H1 (cell line): ENCODE measurements around the gene STRA8. TPM values are rescaled to one million over a fixed set of nuclear protein-coding genes. Genes with fewer than 3 reads are reported as not detected.

Experiments
- CHD1 ChIP-seq: IDR thresholded peaks from 2 replicates; pipeline ENCODE4 v1.6.1; 2012; ENCODE audit warnings: low read depth, low read length, improper control_type of control experiment
- CHD7 ChIP-seq: fragments of 300-600 bp; sonication (generic); IDR thresholded peaks from 2 replicates; pipeline ENCODE4 v1.7.1; 2012; ENCODE audit warnings: low read length, moderate library complexity, mild to moderate bottlenecking, inconsistent platforms; ENCODE audit not compliant: insufficient replicate concordance
- E2F6 ChIP-seq: IDR thresholded peaks from 2 replicates; pipeline ENCODE4 v1.6.1; 2012; ENCODE audit warnings: inconsistent platforms
- HDAC6 ChIP-seq: IDR thresholded peaks from one replicate; pipeline ENCODE4 v1.7.1; 2012; ENCODE audit warnings: low read depth, mild to moderate bottlenecking, inconsistent platforms, low read length, moderate library complexity
- RAD21 ChIP-seq, 2 experiments: IDR thresholded peaks in 1 of 2; conservative IDR thresholded peaks in 1 of 2; 2 replicates each; pipeline ENCODE4 v1.6.1; 2011; ENCODE audit warnings: low read depth in 2 of 2, low read length in 2 of 2, improper control_type of control experiment in 1 of 2, inconsistent platforms in 1 of 2, mild to moderate bottlenecking in 1 of 2, moderate library complexity in 1 of 2
- RFX5 ChIP-seq: IDR thresholded peaks from 2 replicates; pipeline ENCODE4 v1.6.1; 2011; ENCODE audit warnings: low read depth, low read length, improper control_type of control experiment, borderline replicate concordance
- polyA plus RNA-seq, 7 experiments: library from polyadenylated mRNA; depleted of rRNA in 3 of 7; stranded (reverse) in 5 of 7; unstranded in 2 of 7; fragments of >200 nt in 5 of 7; fragments of 200-250 nt in 2 of 7; gene quantifications; 1 replicate in 5 of 7; 2 replicates in 1 of 7; 4 replicates in 1 of 7; pipeline versions ENCODE4 v1.2.1 to v1.2.3, GENCODE V29; 2011 to 2013; ENCODE audit warnings: missing spikeins in 2 of 7, mixed read lengths in 2 of 7
- total RNA-seq: library from RNA; stranded (reverse); fragmentation: NEBNext Ultra II Directional; extraction: Animal tissue kit (Norgen Biotek cat#: 25700); gene quantifications from 2 replicates; pipeline ENCODE4 v1.2.1, GENCODE V29; 2021

STRA8 gene
- total and polyA plus RNA-seq, 2 of the 8 experiments (the other 6 are each of a cell fraction or from before 2014, with no cell fraction given), result not detected

GRCh38 chr7:135253851-135254771 is 20.5 kb downstream of the STRA8 start (continued):
- TF ChIP-seq CHD7, result no peak
- no peak for TF ChIP-seq E2F6
- TF ChIP-seq CHD1, result no peak
- TF ChIP-seq RFX5, result no peak
- TF ChIP-seq RAD21 (IDR thresholded peaks at IDR 0.05 in 1 of 2, conservative IDR thresholded peaks at IDR 0.05 in 1 of 2; ENCODE audit: low read depth in 2 of 2, low read length in 2 of 2), result no peak
- TF ChIP-seq HDAC6, result no peak
